Smooth muscle cell of trachea (primary cell): ENCODE data around the gene SLC25A33. TPM values are rescaled to one million over a fixed set of nuclear protein-coding genes. Genes with fewer than 3 reads are reported as not detected.

ENCODE experiments used
- total RNA-seq: library from RNA; depleted of rRNA; stranded (reverse); fragments of >200 nt; gene quantifications from 2 replicates; pipeline ENCODE4 v1.2.1, GENCODE V29; 2014

The SLC25A33 gene
- 3.5 and 4.0 TPM in 2 replicates for total RNA-seq

GRCh38 chr1:9539165-9539828 lies at the start of gene SLC25A33:
Gene SLC25A33, plus strand, starts transcription at chr1:9539465. Its CDS starts 227 bp downstream, at chr1:9539692.

GRCh38 chr1:9588551-9589143 lies 49.4 kb downstream of the SLC25A33 start, which contains the start of gene TMEM201:
Gene TMEM201, plus strand, starts transcription at chr1:9588911. Its CDS starts 20 bp downstream, at chr1:9588931.

Other genes with a start within 250 kb of the SLC25A33 start
- gene SPSB1, start 246.6 kb upstream of the SLC25A33 start, total RNA-seq: 20.8 and 57.1 TPM in 2 replicates
- gene TMEM201, start 49.4 kb downstream of the SLC25A33 start, total RNA-seq: 3.2 and 5.1 TPM in 2 replicates
- gene PIK3CD, start 112.3 kb downstream of the SLC25A33 start, total RNA-seq: 6.3 and 6.9 TPM in 2 replicates